HS-5 (cell line): ENCODE data around the gene KDM6A.
"Not testable (repeated sequence)": the region's sequence is repeated elsewhere in the genome, so short reads cannot be mapped to it uniquely, and the experiment has no call there.

Source experiments
- DNase-seq: peaks from one replicate; pipeline ENCODE4 v3.0.0-alpha.2; 2012; ENCODE audit warnings: low read depth

The KDM6A gene

DNA sequence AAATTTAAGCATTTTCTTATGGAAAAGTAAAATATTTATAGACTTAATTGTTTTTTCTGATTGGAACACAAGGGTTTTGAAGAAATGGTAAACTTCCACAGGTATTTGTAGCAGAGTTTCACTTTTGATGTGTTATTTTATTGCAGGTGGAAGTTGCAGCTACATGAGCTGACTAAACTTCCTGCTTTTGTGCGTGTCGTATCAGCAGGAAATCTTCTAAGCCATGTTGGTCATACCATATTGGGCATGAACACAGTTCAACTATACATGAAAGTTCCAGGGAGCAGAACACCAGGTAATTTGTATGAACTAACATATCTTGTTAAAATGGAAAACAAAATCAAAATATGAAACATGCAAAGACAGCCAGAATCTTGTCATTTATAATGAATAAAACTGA is 210.3 kb downstream of the KDM6A start:
- DNase-seq, result no peak

DNA sequence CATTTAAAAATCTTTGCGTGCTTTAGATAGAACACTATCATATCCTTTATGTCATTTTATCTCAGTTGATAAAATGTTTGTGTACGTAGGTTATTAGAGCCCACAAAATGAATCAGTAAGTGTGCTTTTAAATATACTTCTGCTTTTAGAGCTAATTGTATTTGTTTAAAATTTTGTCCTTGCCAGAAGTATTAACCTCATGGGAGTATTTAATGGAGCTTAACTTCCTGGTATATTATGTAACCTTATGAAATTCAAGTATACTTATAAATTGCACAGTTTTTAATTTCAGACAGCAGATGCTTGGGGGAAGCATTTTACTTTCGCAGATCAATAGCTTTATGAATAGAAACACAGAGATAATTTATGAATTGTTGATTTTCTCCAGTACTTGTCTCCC is 237.5 kb downstream of the KDM6A start:
- DNase-seq, result no peak

DNA sequence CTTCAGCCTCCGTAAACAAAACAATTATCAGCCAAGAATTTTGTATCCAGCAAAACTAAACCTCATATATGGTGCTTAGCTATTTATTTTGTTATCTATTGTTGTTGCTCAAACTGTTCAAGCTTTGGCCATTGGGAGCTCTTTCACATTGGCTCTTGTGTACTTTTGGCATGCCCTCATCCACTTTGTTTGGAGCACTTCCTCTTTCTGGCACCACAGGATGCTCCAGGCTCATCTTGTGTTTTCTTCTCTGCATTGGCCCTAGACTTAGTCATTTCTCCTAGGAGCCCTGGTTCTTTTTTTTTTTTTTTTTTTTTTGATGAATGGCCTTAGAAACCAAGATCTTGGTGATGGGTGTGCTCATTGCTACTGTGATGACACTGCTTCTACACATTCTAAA is 253.2 kb downstream of the KDM6A start:
- DNase-seq, result no peak

DNA sequence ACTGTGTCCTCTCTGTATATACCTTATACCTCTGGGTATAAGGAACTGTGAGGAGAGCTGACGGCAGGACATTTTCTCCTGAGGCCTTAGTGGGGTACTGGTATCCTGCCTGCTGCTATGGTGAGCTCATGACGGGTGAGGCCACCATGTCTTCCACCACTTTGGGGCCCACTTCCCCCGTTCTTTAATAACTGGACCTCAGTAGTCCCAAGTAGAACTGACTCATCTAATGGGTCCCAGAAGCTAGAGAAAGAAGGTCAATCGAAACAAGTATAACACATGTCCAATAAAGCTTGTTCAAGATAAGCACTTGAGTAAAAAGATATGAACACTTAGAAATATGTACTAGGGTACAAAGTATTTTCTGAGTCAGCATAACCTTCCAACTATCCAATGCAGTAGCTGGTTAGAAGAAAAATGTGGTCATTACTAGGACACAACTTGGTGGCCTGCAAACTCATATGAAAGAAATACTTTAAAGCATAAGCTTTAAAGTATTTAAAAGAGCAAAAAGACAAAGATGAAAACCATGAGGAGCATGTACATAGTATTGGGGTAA is 256.0 kb downstream of the KDM6A start:
- DNase-seq, result no peak

DNA sequence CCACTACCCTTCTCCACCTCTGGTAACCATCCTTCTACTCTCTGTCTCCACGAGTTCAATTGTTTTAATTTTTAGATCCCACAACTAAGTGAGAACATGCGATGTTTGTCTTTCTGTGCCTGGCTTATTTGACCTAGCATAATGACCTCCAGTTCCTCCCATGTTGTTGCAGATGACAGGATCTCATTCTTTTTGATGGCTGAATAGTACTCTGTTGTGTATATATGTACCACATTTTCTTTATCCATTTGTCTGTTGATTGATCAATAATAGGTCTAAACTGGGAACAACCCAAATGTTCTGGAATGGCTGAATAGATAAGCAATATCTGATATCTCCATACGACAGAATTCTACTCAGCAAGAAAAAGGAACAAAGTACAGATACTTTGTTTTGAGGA is 260.5 kb downstream of the KDM6A start:
- DNase-seq, result no peak

DNA sequence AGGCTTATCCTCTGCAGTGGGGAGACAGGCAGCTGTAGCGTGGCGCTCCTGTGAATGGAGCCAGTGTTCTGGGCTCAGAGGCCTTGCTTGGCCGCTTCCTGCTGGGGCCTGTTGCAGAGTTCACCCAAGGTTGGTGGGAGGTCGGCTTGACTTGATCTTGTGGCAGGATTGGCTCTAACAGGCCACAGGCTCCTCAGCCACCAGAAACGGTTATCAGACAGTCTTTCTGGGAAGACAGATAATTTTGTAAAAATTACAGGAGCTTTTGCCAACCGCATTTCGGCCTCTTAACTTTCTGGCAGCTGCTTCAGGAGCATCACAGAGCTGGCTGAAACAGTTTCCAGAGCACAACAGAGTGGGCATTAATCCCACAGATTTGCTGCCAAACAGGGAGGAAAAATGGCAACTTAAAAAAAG is 261.3 kb downstream of the KDM6A start:
- no peak for DNase-seq

DNA sequence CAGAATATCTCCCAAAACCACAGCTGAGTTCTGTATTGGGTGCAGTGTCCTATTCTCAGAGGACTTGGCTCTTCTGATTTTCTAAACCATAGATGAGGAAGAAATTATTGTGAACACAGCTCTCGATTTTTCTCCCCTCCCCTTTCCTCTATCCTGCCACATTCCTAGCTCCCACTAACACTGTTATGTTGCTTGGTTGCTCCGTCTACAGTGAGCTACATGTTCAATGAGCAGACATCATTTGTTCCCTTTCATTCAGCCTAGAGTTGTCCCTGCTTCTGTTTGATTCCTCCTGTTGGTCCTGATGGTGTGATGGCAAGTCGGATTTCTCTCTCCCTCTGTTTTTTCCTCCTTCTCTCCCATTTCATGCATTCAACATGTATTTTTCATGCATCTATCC is 261.8 kb downstream of the KDM6A start:
- DNase-seq, result no peak

DNA sequence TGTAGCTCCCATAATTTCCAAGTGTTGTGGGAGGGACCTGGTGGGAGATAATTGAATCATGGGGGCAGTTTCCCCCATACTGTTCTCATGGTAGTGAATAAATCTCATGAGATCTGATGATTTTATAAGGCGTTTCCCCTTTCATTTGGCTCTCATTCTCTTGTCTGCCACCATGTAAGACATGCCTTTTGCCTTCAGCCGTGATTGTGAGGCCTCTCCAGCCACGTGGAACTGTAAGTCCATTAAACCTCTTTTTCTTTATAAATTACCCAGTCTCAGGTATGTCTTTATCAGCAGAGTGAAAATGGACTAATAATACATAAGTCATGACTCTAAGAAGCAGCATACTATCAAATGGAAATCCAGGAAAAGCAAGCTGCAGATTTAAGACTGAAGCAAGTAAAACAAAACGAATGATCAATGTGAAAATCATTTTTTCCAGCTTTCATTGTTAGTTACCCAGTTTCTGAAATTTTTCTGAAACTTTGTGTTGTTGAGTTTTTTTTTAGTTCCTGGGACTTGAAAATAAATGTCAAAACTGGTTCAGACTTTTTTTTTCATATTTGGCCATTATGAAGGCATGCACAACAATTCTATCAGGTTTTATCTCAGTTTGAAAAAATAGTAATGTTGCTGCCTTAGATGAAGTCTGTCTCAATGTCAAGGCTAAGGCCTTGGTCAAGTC is 262.5 kb downstream of the KDM6A start:
- not testable (repeated sequence) for DNase-seq

DNA sequence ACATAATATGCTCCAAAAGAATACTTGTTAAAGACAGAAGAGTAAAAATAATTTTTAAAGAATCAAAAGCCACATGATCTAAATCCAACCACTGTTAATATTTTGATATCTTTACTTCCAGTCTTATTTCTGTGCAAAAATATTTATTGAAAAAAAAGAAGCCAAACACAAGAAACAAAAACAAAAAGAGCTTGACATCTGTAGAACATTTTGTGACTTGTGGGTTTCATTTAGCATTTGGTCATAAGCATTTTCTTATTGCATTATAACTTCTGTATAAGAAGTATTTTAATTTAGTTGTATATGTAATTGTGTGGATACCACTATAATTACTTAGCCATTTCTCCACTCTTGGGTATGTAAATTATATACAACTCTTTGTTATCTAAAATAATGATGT is 264.5 kb downstream of the KDM6A start:
- DNase-seq, result no peak

DNA sequence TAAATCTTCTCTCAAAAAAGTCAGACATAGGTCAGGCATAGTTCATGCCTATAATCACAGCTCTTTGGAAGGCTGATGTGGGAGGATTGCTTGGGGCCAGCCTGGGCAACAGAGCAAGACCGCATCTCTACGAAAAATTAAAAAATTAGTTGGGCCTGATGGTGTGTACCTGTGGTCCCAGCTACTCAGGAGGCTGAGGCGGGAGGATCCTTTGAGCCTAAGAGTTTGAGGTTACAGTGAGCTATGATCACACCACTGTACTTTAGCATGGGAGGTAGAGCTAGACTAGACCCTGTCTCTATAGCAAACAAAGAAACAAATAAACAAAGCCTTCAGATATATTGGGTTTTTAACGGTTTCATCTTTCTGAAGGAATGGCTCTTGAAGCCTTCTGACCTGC is 265.5 kb downstream of the KDM6A start:
- no peak for DNase-seq

DNA sequence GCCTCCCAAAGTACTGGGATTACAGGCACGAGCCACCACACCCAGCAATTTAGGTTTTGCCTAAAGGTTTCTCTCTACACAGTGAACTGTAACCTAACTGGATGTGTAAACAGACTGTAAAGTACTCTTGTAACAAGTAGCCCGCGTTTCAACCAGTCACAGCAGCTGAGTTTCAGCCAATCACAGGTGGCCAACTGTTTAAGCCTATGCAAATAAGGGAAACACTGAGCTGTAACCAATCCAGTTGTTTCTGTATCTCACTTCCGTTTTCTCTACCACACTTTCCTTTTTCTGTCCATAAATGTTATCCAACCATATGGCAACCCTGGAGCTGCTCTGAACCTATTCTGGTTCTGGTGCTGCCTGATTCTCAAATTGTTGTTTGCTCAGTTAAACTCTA is 267.8 kb downstream of the KDM6A start:
- DNase-seq, result no peak

DNA sequence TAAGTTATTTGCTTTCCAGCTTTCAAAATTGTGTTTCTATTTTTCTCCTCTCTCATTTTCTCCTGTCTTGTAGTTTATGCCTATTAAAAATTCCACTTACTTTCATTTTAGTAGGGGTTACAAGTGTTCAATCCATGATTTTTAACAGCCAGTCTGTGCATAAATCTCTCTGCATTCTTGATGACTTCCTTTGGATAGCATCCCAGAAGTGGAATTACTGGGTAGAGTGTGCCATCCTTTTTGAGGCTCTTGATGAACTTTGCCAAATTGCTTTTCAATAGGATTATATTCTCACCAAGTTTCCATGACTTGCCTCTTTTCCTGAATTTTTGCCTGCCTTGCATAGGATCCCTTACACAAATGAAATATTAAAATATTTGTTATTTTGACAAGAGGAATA is 269.2 kb downstream of the KDM6A start:
- DNase-seq, result no peak

DNA sequence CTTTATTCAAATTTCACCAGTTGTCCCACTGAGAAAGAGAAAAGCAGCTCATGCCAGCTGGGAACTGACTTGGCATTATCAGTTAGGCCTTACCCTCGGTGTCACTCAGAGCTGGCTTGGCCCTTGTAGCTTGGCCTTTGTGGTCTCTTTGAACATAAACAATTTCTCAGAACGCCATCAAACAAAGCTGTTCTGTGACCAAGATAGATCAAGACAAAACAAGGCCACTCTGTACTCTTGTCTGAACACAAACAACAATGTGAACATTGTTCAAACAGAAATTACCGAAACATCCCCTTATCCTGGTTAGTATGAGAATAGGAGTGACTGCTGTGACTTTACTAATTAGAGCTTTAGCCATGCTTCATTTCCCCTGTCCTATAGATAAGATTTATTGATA is 270.5 kb downstream of the KDM6A start:
- DNase-seq, result no peak

DNA sequence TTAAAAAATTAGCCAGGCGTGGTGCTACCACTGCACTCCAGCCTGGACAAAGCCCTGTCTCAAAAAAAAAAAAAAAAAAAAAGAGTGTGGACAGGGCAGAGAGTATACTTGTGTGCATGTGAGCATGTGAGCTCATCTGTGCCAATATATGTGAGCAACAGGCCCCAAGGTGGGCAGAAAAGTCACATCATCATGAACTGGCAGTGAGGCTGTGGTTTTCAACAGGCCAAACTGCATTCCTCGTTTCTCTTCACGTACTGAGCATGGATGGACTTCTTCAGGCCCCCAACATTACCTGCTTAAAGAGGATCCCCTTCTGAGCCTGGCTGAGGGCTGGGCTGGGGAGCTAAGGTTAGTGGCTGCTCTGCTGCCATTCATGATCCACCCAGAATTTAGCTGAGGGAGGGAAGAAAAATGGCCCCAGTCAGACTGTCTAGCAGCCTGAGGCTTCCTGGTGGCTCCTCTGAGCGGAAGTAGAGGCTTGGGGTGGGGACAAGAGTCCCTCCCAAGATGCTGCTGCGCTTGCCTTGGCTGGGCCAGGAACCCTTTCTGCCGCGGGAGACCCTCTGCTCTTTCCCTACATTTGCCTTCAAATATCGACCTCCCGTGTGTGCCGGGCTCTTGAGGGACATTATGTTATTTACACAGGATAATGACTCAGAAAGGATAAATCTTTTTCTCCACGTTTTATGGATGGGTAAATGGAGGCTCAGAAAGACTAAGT is 272.7 kb downstream of the KDM6A start:
- DNase-seq, result no peak

DNA sequence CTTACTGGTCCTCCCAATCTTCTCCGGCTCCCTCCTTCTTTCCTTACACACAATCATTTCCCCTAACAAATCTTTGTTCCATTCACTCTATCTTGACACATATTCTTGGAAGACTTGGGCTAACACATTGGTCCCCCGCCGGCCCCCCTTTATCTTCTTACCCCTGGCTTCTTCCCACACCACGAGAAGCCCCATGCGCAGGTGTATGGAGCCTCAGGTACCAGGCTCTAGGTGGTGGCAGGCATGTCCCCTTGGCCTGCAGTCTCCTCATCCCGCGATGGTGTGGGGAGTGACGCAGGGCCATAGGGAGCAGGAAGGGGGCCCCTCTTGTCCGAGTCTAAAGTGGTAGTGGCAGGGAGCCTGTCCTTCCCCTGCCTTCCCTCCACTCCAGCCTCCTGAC is 277.8 kb downstream of the KDM6A start:
- no peak for DNase-seq

DNA sequence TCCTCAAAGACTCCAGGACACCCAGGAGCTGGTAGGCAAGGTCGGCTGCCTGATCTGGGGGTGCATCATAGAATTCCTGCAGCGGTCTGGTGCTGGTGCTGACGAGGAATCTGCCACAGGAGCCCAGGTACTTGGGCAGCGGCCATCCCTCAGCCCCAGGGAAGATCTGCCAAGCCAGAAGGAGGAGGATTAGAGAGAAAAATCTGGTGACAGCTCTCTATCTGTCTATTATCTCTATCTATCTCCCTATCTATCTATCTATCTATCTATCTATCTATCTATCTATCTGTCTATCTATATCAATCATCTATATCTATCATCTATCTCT is 281.0 kb downstream of the KDM6A start:
- no peak for DNase-seq

DNA sequence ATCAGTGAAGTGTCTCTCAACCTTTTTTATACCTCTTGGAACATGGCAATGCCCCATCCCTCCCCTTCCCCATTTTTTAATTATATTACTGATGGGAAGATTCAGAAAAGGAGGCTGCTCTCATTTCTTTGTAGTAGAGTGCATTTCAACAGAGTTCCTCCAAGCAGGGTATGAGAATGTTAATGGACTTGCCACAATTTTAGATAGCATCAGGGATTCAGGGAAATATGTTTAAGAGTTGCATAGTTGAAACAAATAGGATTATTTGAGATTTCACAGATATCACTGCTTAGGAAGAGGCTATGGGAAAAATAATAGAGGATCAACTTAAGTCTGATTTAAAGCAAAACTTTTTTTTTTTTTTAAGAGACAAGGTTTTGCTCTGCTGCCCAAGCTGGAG is 281.5 kb downstream of the KDM6A start:
- no peak for DNase-seq

DNA sequence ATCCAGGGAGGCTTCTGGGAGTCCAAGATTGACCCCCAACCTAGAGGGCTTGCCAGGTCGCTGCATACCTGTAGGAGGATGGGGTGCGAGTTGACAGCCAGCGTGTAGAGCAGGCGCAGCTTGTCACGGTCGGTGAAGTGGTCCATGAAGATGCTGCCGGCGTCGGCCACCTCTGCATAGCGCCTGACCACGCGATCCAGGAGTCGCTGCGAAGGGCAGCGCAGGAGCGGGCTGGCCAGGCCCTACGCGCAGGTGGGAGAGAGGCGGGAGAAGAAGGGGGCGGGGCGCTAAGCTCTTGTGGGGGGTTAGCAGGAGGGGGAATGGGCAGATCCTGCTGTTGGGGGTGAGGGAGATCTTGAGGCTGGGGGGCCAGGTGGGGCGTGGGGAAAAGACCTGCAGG is 284.7 kb downstream of the KDM6A start:
- DNase-seq, result no peak
